SK-N-SH (cell line): ENCODE data around the gene APOO. TPM values are rescaled to one million over a fixed set of nuclear protein-coding genes. Genes with fewer than 3 reads are reported as not detected.

ENCODE experiments used
- CTCF ChIA-PET: fragments of 300-600, 350-600 bp; formaldehyde crosslinking; extraction: SDS; loops from one replicate; lab custom pipeline; 2021; lab: Yijun Ruan, JAX
- POLR2A ChIA-PET: fragments of 350-600 bp; sonication (Branson Sonifier 250); formaldehyde crosslinking; extraction: SDS; loops from one replicate; lab custom pipeline; 2020; ENCODE audit warnings: antibody characterized with exemption, inconsistent platforms; lab: Yijun Ruan, JAX
- DNase-seq: peaks from one replicate; pipeline ENCODE4 v3.0.0; 2012
- H2AFZ ChIP-seq: fragments of 200-600 bp; sonication (generic); 2 replicates; pipeline ENCODE4 v1.8.1; 2016; ENCODE audit warnings: antibody characterized with exemption, mild to moderate bottlenecking, low read depth
- H3F3A ChIP-seq: fragments of 200-600 bp; sonication (generic); replicated peaks from 2 replicates; pipeline ENCODE3; 2016; ENCODE audit warnings: antibody characterized with exemption, mild to moderate bottlenecking; ENCODE audit not compliant: insufficient read depth
- H3K27ac ChIP-seq, 2 experiments: fragments of 200-500 bp in 1 of 2; fragments of 200-600 bp in 1 of 2; sonication (Bioruptor generic) in 1 of 2; sonication (generic), shearing (Covaris generic) in 1 of 2; 2 replicates each; pipeline versions ENCODE4 v1.5.1 to v1.6.1; 2014 to 2016; ENCODE audit warnings: low read depth in 2 of 2, inconsistent platforms in 1 of 2, low read length in 1 of 2, mild to moderate bottlenecking in 1 of 2, mixed read lengths in 1 of 2
- H3K27me3 ChIP-seq: fragments of 200-600 bp; sonication (generic), shearing (Covaris generic); 2 replicates; pipeline ENCODE4 v1.6.1; 2016; ENCODE audit warnings: mixed run types; ENCODE audit not compliant: insufficient read depth
- H3K36me3 ChIP-seq, 2 experiments: fragments of 200-500 bp in 1 of 2; fragments of 200-600 bp in 1 of 2; sonication (Bioruptor generic) in 1 of 2; sonication (generic) in 1 of 2; replicated peaks in 1 of 2; 2 replicates each; pipeline versions ENCODE3 to v1.5.1; 2014 to 2016; ENCODE audit warnings: low read length in 1 of 2, mild to moderate bottlenecking in 1 of 2; ENCODE audit not compliant: insufficient read depth in 2 of 2, control insufficient read depth in 1 of 2
- H3K4me1 ChIP-seq, 2 experiments: fragments of 200-500 bp in 1 of 2; fragments of 200-600 bp in 1 of 2; sonication (Bioruptor generic) in 1 of 2; sonication (generic), shearing (Covaris generic) in 1 of 2; 2 replicates each; pipeline versions ENCODE4 v1.5.1 to v1.6.1; 2014 to 2016; ENCODE audit warnings: low read depth in 1 of 2, low read length in 1 of 2, mixed run types in 1 of 2; ENCODE audit not compliant: insufficient read depth in 2 of 2, control insufficient read depth in 1 of 2
- H3K4me2 ChIP-seq: fragments of 200-600 bp; sonication (generic), shearing (Covaris generic); 2 replicates; pipeline ENCODE4 v1.6.1; 2017; ENCODE audit warnings: mixed run types
- H3K4me3 ChIP-seq, 2 experiments: fragments of 200-500 bp in 1 of 2; fragments of 200-600 bp in 1 of 2; sonication (Bioruptor generic) in 1 of 2; sonication (generic), shearing (Covaris generic) in 1 of 2; 2 replicates each; pipeline versions ENCODE4 v1.5.1 to v1.8.1; 2014 to 2016; ENCODE audit warnings: low read depth in 2 of 2, inconsistent platforms in 1 of 2, low read length in 1 of 2, mild to moderate bottlenecking in 1 of 2, mixed read lengths in 1 of 2, moderate library complexity in 1 of 2
- H3K79me2 ChIP-seq: fragments of 200-600 bp; sonication (generic); 2 replicates; pipeline ENCODE4 v1.8.1; 2017; ENCODE audit warnings: mild to moderate bottlenecking; ENCODE audit not compliant: insufficient read depth
- H3K9ac ChIP-seq: fragments of 200-600 bp; sonication (generic); 2 replicates; pipeline ENCODE4 v1.6.1; 2017; ENCODE audit warnings: mixed run types
- H3K9me2 ChIP-seq: fragments of 200-600 bp; sonication (generic); 2 replicates; pipeline ENCODE4 v1.6.1; 2017; ENCODE audit warnings: mixed run types
- H3K9me3 ChIP-seq: fragments of 200-600 bp; sonication (generic); 2 replicates; pipeline ENCODE4 v1.6.1; 2017; ENCODE audit warnings: mixed run types, mild to moderate bottlenecking, moderate library complexity
- H4K20me1 ChIP-seq: fragments of 200-600 bp; sonication (generic); 2 replicates; pipeline ENCODE4 v1.6.1; 2017; ENCODE audit warnings: mild to moderate bottlenecking, mixed run types; ENCODE audit not compliant: insufficient read depth
- FOSL2 ChIP-seq: IDR thresholded peaks from 2 replicates; pipeline ENCODE4 v1.4.0; 2012; ENCODE audit warnings: low read depth, mild to moderate bottlenecking, moderate library complexity, borderline replicate concordance
- FOXJ3 ChIP-seq: sonication (generic); formaldehyde crosslinking; IDR thresholded peaks from 2 replicates; pipeline ENCODE4 v1.5.1; 2020; ENCODE audit warnings: mild to moderate bottlenecking, missing genetic modification reagents
- RAD21 ChIP-seq: IDR thresholded peaks from 2 replicates; pipeline ENCODE4 v1.6.1; 2012; ENCODE audit warnings: mild to moderate bottlenecking, low read length
- TEAD4 ChIP-seq: IDR thresholded peaks from 2 replicates; pipeline ENCODE4 v1.4.0; 2012; ENCODE audit warnings: mild to moderate bottlenecking, borderline replicate concordance; ENCODE audit not compliant: insufficient read depth
- WGBS: methylation state at CpG from one replicate; pipeline ENCODE4 v1.1.6; 2017; ENCODE audit warnings: low lambda C conversion rate; 5-methylcytosine and 5-hydroxymethylcytosine counted together
- polyA plus RNA-seq, 3 experiments: library from polyadenylated mRNA; depleted of rRNA; stranded (reverse); fragments of >200 nt; gene quantifications; 2 replicates each; pipeline ENCODE4 v1.2.3, GENCODE V29; 2012
- TF ChIP-seq, protein P1 (sequence below): IDR thresholded peaks from 2 replicates; pipeline ENCODE4 v1.6.1; 2012; ENCODE audit warnings: mild to moderate bottlenecking, low read depth, low read length, moderate library complexity

Gene APOO
- polyA plus RNA-seq, 1 of the 3 experiments (the other 2 are of a cell fraction), result 22.0 TPM

- Histone ChIP-seq H3K9ac (no peak overlapping the region), H3K27me3 (no peaks in the 10 kb centered on the region), H3K9me2 (no peaks in the 10 kb centered on the region), H3K4me1 (peaks cover 3 to 10% of the 10 kb centered on the region in 2 experiments; a peak in 2 of 4 replicates), H3K4me3 (no peak overlapping the region), H3K27ac (peak overlapping the region; percentile 13 to 55; a peak in 3 of 4 replicates), H2AFZ (no peak overlapping the region), H3K4me2 (0 out of 2 replicates have a peak overlapping the region, but pooled peaks have one; percentile 1), H3K9me3 (no peaks in the 10 kb centered on the region), H3K79me2 (peaks cover 7% of the 10 kb centered on the region; the same call in 1 of the 2 replicates), H3K36me3 (no peaks in the 10 kb centered on the region), H4K20me1 (no peaks in the 10 kb centered on the region), H3F3A (peaks cover 8% of the 10 kb centered on the region)
- no peak for TF ChIP-seq RAD21
- TF ChIP-seq FOSL2, result peak; percentile 14; the same call in 1 of the 2 replicates
- no peak for TF ChIP-seq TEAD4
- TF ChIP-seq, protein P1, sequence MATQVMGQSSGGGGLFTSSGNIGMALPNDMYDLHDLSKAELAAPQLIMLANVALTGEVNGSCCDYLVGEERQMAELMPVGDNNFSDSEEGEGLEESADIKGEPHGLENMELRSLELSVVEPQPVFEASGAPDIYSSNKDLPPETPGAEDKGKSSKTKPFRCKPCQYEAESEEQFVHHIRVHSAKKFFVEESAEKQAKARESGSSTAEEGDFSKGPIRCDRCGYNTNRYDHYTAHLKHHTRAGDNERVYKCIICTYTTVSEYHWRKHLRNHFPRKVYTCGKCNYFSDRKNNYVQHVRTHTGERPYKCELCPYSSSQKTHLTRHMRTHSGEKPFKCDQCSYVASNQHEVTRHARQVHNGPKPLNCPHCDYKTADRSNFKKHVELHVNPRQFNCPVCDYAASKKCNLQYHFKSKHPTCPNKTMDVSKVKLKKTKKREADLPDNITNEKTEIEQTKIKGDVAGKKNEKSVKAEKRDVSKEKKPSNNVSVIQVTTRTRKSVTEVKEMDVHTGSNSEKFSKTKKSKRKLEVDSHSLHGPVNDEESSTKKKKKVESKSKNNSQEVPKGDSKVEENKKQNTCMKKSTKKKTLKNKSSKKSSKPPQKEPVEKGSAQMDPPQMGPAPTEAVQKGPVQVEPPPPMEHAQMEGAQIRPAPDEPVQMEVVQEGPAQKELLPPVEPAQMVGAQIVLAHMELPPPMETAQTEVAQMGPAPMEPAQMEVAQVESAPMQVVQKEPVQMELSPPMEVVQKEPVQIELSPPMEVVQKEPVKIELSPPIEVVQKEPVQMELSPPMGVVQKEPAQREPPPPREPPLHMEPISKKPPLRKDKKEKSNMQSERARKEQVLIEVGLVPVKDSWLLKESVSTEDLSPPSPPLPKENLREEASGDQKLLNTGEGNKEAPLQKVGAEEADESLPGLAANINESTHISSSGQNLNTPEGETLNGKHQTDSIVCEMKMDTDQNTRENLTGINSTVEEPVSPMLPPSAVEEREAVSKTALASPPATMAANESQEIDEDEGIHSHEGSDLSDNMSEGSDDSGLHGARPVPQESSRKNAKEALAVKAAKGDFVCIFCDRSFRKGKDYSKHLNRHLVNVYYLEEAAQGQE, result no peak
- CTCF ChIA-PET, result interaction anchor here (1.1 to 3.0 kb wide), 18 partner anchors 10 to 1916 kb away, joined by 3 to 67 read pairs (median 9); partner anchors contain the start of genes ACOT9, PRDX4 and SAT1
- 60% methylated on average over 3 of the region's 3 CpGs for WGBS
- POLR2A ChIA-PET, result interaction anchor here (1.7 kb wide), 1 partner anchor 118 kb away, joined by 9 read pairs; the partner anchor contains the start of gene SAT1
- no peak for DNase-seq
Observed at GRCh38 chrX:23901060-23901459, 6.7 kb downstream of the APOO start.

- no peak for TF ChIP-seq FOXJ3 (CRISPR knock-in tag)
- peak; percentile 16; the same call in 1 of the 2 replicates for TF ChIP-seq FOSL2
- TF ChIP-seq, all 33 proteins: peak for 1
- ChIA-PET CTCF (interaction anchor here (1.1 to 3.0 kb wide), 3 partner anchors 101 to 208 kb away, joined by 3 to 67 read pairs (median 63); partner anchors contain the start of gene SAT1), POLR2A (interaction anchor here (1.7 kb wide), 1 partner anchor 117 kb away, joined by 9 read pairs; the partner anchor contains the start of gene SAT1)
- no peaks in the 10 kb centered on the region for H3K36me3 ChIP-seq
- DNase-seq, result no peak
- no peak overlapping the region for H2AFZ ChIP-seq
- H3K4me3 ChIP-seq, result no peak overlapping the region
- peaks cover 3 to 10% of the 10 kb centered on the region in 2 experiments; a peak in 2 of 4 replicates for H3K4me1 ChIP-seq
- WGBS, result 54% methylated on average over 12 of the region's 12 CpGs
- no peaks in the 10 kb centered on the region for H3K27me3 ChIP-seq
- no peaks in the 10 kb centered on the region for H3K9me3 ChIP-seq
- H3K9me2 ChIP-seq, result no peaks in the 10 kb centered on the region
- H3F3A ChIP-seq, result peaks cover 8% of the 10 kb centered on the region
- no peaks in the 10 kb centered on the region for H4K20me1 ChIP-seq
- no peak overlapping the region for H3K4me2 ChIP-seq
- peak overlapping the region in 1 of 2 experiments; percentile 55; a peak in 2 of 4 replicates for H3K27ac ChIP-seq
- H3K79me2 ChIP-seq, result peaks cover 7% of the 10 kb centered on the region; the same call in 1 of the 2 replicates
- no peak overlapping the region for H3K9ac ChIP-seq
Observed at GRCh38 chrX:23900220-23900797, 7.4 kb downstream of the APOO start.
